Activated CD4-positive, alpha-beta T cell treated with anti-CD3 and anti-CD28 coated beads for 36 hours (primary cell): ENCODE measurements around the gene KRTAP6-3. TPM values are rescaled to one million over a fixed set of nuclear protein-coding genes. Genes with fewer than 3 reads are reported as not detected.

ENCODE experiments used
- ATAC-seq: fragments of 200-7000 bp; cut with Tn5 transposase; one replicate; pipeline ENCODE4 v1.10.0; 2021; ENCODE audit warnings: mild to moderate bottlenecking, moderate library complexity
- CTCF ChIA-PET: fragments of 350-600 bp; sonication (Branson Sonifier 250); formaldehyde crosslinking; loops from one replicate; lab custom pipeline; 2021; ENCODE audit warnings: antibody characterized with exemption; lab: Charles Lee
- POLR2A ChIA-PET: fragments of 350-600 bp; sonication (Branson Sonifier 250); formaldehyde crosslinking; loops from one replicate; lab custom pipeline; 2021; ENCODE audit warnings: antibody characterized with exemption, inconsistent platforms; lab: Charles Lee
- DNase-seq: peaks from one replicate; pipeline ENCODE4 v3.0.0-alpha.2; 2020
- H3K27ac Mint-ChIP-seq: one replicate; pipeline ENCODE4 v1.8.0; 2021; ENCODE audit warnings: mixed read lengths
- H3K27me3 Mint-ChIP-seq: one replicate; pipeline ENCODE4 v1.8.0; 2021; ENCODE audit warnings: mixed read lengths
- H3K36me3 Mint-ChIP-seq: one replicate; pipeline ENCODE4 v1.8.0; 2021; ENCODE audit warnings: low read depth, mixed read lengths
- H3K4me1 Mint-ChIP-seq: one replicate; pipeline ENCODE4 v1.8.0; 2021; ENCODE audit warnings: mixed read lengths
- H3K4me3 Mint-ChIP-seq: one replicate; pipeline ENCODE4 v1.8.0; 2021; ENCODE audit warnings: mild to moderate bottlenecking, moderate library complexity, mixed read lengths
- H3K9me3 Mint-ChIP-seq: one replicate; pipeline ENCODE4 v1.8.0; 2021; ENCODE audit warnings: low read depth, mixed read lengths
- intact Hi-C, 2 experiments: fragments of 100-400 bp; cut with DNase I in 1 of 2; cut with micrococcal nuclease in 1 of 2; formaldehyde crosslinking; loops; one replicate each; pipeline versions ENCODE4 v1.14.2 to v1.15.1; 2022 to 2024; cut with DNase I, micrococcal nuclease
- total RNA-seq, 2 experiments: library from RNA; stranded (reverse); gene quantifications; one replicate each; pipeline ENCODE4 v1.2.3, GENCODE V29; 2021

KRTAP6-3 gene
- total RNA-seq, result not detected

DNA sequence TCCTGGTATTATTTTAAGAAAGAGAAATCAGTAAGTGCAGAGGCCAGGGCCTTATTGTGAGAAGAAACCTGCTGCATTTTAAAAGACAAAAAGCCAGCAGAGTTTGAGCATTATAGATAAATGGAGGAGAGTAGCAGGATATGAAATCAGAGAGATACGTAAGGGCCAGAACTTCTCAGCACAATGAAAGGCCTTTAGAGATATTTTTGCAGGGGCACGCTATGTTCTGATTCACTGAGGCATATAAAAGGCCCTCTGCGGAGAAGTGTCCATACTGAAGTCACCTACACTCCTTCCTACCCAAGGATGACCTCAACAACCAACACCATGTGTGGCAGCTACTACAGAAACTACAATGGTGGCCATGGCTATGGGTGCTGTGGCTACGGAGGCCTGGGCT, at the start of gene KRTAP6-3:
Gene KRTAP6-3 (plus strand): TSS at position 301 of the 400 bp plus-strand sequence. CDS start 6 bp downstream, at position 307.
- no peaks in the 10 kb centered on the region for H3K4me1 Mint-ChIP-seq
- H3K4me3 Mint-ChIP-seq, result no peak within 1 kb of the TSS
- DNase-seq, result no peak
- H3K27me3 Mint-ChIP-seq, result no peaks in the 10 kb centered on the region
- ChIA-PET POLR2A (no interaction called here), CTCF (no interaction called here)
- no peak for ATAC-seq
- no peaks in the 10 kb centered on the region for H3K36me3 Mint-ChIP-seq
- no peak within 1 kb of the TSS for H3K27ac Mint-ChIP-seq
- no peaks in the 10 kb centered on the region for H3K9me3 Mint-ChIP-seq
- intact Hi-C loops, result no loop called here

- H3K9me3 Mint-ChIP-seq, result peaks cover 4% of the 10 kb centered on the region
- H3K36me3 Mint-ChIP-seq, result no peaks in the 10 kb centered on the region
- no peak overlapping the region for H3K4me3 Mint-ChIP-seq
- no peaks in the 10 kb centered on the region for H3K4me1 Mint-ChIP-seq
- peaks cover 5% of the 10 kb centered on the region for H3K27me3 Mint-ChIP-seq
- ChIA-PET POLR2A (interaction anchor here (0.6 kb wide), 1 partner anchor 56 kb away, joined by 4 read pairs; the partner anchor contains the start of gene KRTAP19-4), CTCF (no interaction called here)
- H3K27ac Mint-ChIP-seq, result no peak overlapping the region
- no peak for DNase-seq
- intact Hi-C loops, result no loop called here
- ATAC-seq, result no peak
These were observed 39.5 kb upstream of the KRTAP6-3 start for GRCh38 chr21:30552782-30553181.

DNA sequence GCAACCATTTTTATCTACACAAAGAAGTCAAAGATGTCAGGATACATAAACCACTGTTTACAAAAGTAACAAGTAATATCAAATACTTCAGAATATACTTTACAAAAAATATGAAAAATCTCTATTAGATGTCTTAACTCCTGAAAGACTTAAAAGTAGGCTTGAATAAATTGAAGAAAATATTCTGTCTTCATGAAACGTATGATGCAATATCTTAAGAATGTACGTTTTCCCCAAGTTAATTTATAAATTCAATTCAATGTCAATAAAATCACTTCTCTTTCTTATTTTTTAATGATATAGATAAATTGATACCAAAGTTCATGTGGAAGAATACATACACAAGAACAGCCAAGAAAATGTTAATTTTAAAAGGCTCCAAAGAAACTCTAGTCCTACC, 37.1 kb upstream of the KRTAP6-3 start:
- Mint-ChIP-seq H3K36me3 (no peaks in the 10 kb centered on the region), H3K27ac (no peak overlapping the region), H3K4me1 (no peaks in the 10 kb centered on the region), H3K9me3 (peaks cover 4% of the 10 kb centered on the region), H3K27me3 (peaks cover 5% of the 10 kb centered on the region), H3K4me3 (no peak overlapping the region)
- DNase-seq, result no peak
- ATAC-seq, result no peak
- intact Hi-C loops, result no loop called here
- POLR2A ChIA-PET, result no interaction called here
- CTCF ChIA-PET, result no interaction called here

GRCh38 chr21:30561264-30561895, 30.9 kb upstream of the KRTAP6-3 start, which contains the start of gene KRTAP19-7:
Gene KRTAP19-7, minus strand, starts transcription at chr21:30561314. Its CDS starts 25 bp downstream, at chr21:30561289.
- Mint-ChIP-seq H3K27me3 (no peaks in the 10 kb centered on the region), H3K4me1 (no peaks in the 10 kb centered on the region), H3K36me3 (no peaks in the 10 kb centered on the region), H3K27ac (no peak within 1 kb of the TSS), H3K9me3 (no peaks in the 10 kb centered on the region), H3K4me3 (no peak within 1 kb of the TSS)
- DNase-seq, result no peak
- POLR2A ChIA-PET, result no interaction called here
- intact Hi-C loops, result no loop called here
- CTCF ChIA-PET, result no interaction called here
- ATAC-seq, result no peak

- Mint-ChIP-seq H3K36me3 (no peaks in the 10 kb centered on the region), H3K9me3 (no peaks in the 10 kb centered on the region), H3K27ac (no peak overlapping the region), H3K27me3 (no peaks in the 10 kb centered on the region), H3K4me3 (no peak overlapping the region), H3K4me1 (no peaks in the 10 kb centered on the region)
- intact Hi-C loops, result no loop called here
- ChIA-PET POLR2A (no interaction called here), CTCF (no interaction called here)
- no peak for DNase-seq
- no peak for ATAC-seq
These were observed 30.3 kb upstream of the KRTAP6-3 start for GRCh38 chr21:30561957-30562356.

- DNase-seq (no peak), ATAC-seq (no peak)
- Mint-ChIP-seq H3K4me3 (no peak overlapping the region), H3K36me3 (no peaks in the 10 kb centered on the region), H3K9me3 (no peaks in the 10 kb centered on the region), H3K4me1 (no peaks in the 10 kb centered on the region), H3K27me3 (no peaks in the 10 kb centered on the region), H3K27ac (no peak overlapping the region)
- intact Hi-C loops, result no loop called here
- CTCF ChIA-PET, result no interaction called here
- POLR2A ChIA-PET, result no interaction called here
These were observed 29.2 kb upstream of the KRTAP6-3 start for GRCh38 chr21:30563072-30563471.

GRCh38 chr21:30563630-30564029, 28.6 kb upstream of the KRTAP6-3 start:
- Mint-ChIP-seq H3K4me3 (no peak overlapping the region), H3K27me3 (no peaks in the 10 kb centered on the region), H3K36me3 (no peaks in the 10 kb centered on the region), H3K27ac (no peak overlapping the region), H3K9me3 (no peaks in the 10 kb centered on the region), H3K4me1 (no peaks in the 10 kb centered on the region)
- DNase-seq (no peak), ATAC-seq (no peak)
- intact Hi-C loops, result no loop called here
- CTCF ChIA-PET, result no interaction called here
- POLR2A ChIA-PET, result no interaction called here

GRCh38 chr21:30567617-30568016, 24.6 kb upstream of the KRTAP6-3 start:
- ChIA-PET POLR2A (no interaction called here), CTCF (interaction anchor here (1.0 kb wide), 1 partner anchor 9 kb away, joined by 3 read pairs; no protein-coding TSS in a partner anchor)
- no peaks in the 10 kb centered on the region for H3K27me3 Mint-ChIP-seq
- intact Hi-C loops, result no loop called here
- H3K4me3 Mint-ChIP-seq, result no peak overlapping the region
- DNase-seq (no peak), ATAC-seq (no peak)
- H3K27ac Mint-ChIP-seq, result no peak overlapping the region
- H3K9me3 Mint-ChIP-seq, result no peaks in the 10 kb centered on the region
- H3K36me3 Mint-ChIP-seq, result no peaks in the 10 kb centered on the region
- H3K4me1 Mint-ChIP-seq, result no peaks in the 10 kb centered on the region

GRCh38 chr21:30577766-30578165, 14.5 kb upstream of the KRTAP6-3 start:
- ATAC-seq, result no peak
- POLR2A ChIA-PET, result no interaction called here
- peaks cover 2% of the 10 kb centered on the region for H3K27me3 Mint-ChIP-seq

DNA sequence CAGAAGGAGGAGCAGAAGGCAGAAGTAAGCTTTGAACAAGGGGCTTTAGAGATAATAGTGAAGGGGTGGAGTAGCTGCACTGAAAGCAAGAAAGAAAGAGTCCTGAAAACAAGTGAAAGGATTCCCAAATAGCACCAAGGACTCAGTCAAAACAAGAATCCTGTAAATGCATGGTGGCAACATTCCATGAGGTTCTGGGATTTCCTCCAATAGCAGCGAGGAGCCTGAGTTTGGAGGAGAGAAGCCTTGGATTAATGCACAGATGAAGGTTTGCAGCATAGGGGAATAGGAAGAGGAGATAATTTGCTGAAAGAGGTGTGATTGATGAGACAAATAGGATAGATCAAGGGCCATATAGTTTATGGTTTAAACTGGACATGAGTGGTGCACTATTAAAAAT, 12.9 kb upstream of the KRTAP6-3 start:
- ChIA-PET CTCF (no interaction called here), POLR2A (no interaction called here)
- no peak overlapping the region for H3K27ac Mint-ChIP-seq
- intact Hi-C loops, result no loop called here
- ATAC-seq (no peak), DNase-seq (no peak)
- H3K4me1 Mint-ChIP-seq, result no peaks in the 10 kb centered on the region
- H3K36me3 Mint-ChIP-seq, result no peaks in the 10 kb centered on the region
- H3K4me3 Mint-ChIP-seq, result no peak overlapping the region
- H3K9me3 Mint-ChIP-seq, result no peaks in the 10 kb centered on the region
- H3K27me3 Mint-ChIP-seq, result peaks cover 2% of the 10 kb centered on the region

More at GRCh38 chr21:30577766-30578165, 14.5 kb upstream of the KRTAP6-3 start:
- no peak for DNase-seq
- CTCF ChIA-PET, result no interaction called here
- Mint-ChIP-seq H3K9me3 (no peaks in the 10 kb centered on the region), H3K4me3 (no peak overlapping the region), H3K36me3 (no peaks in the 10 kb centered on the region), H3K27ac (no peak overlapping the region), H3K4me1 (no peaks in the 10 kb centered on the region)
- intact Hi-C loops, result no loop called here

DNA sequence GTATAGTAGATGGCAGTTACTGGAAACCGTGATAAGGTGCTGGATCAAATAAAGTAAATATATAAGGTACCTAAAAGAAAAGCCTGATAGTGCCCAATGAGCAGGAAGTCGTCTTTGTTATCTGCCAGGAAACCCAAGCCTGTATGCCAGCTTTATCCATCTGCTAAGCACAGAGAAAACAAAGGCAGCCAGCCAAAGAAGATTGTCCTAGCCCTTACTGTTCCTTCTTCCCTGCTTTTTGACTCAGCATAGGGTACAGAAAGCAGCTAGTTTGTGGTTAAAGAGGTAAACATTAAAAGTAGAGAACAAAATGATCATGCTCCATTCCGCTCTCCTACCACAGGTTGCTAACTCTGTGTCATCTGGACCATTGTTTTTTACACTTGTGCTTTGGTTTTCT, 12.1 kb upstream of the KRTAP6-3 start:
- POLR2A ChIA-PET, result no interaction called here
- H3K4me3 Mint-ChIP-seq, result no peak overlapping the region
- no peaks in the 10 kb centered on the region for H3K36me3 Mint-ChIP-seq
- no peak overlapping the region for H3K27ac Mint-ChIP-seq
- H3K9me3 Mint-ChIP-seq, result no peaks in the 10 kb centered on the region
- H3K27me3 Mint-ChIP-seq, result peaks cover 2% of the 10 kb centered on the region
- ATAC-seq (no peak), DNase-seq (no peak)
- no peaks in the 10 kb centered on the region for H3K4me1 Mint-ChIP-seq
- CTCF ChIA-PET, result no interaction called here
- intact Hi-C loops, result no loop called here

DNA sequence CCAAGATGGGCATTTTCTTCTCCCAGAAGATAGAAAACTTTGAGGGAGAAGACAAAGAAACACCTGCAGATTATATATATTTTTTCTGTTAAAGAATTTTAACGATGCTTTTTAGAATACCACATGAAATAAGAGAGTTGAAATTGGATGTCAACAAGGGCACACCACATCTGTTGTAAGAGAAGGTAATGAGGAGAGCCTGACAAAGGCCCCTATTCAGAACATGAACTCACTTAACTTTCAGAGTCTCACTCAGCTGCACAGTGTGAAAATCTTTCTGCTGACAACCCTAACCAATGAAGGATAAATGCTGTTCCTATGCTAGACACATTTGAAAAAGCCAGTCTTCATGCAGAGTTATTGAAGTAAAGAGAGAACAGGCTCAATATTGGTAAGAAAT, 9.4 kb upstream of the KRTAP6-3 start:
- POLR2A ChIA-PET, result no interaction called here
- Mint-ChIP-seq H3K36me3 (no peaks in the 10 kb centered on the region), H3K27me3 (no peaks in the 10 kb centered on the region), H3K27ac (no peak overlapping the region), H3K4me1 (no peaks in the 10 kb centered on the region), H3K9me3 (no peaks in the 10 kb centered on the region), H3K4me3 (no peak overlapping the region)
- DNase-seq, result no peak
- ATAC-seq, result no peak
- CTCF ChIA-PET, result no interaction called here
- intact Hi-C loops, result no loop called here
